Measurements from ENCODE around the gene PROS1. TPM values are rescaled to one million over a fixed set of nuclear protein-coding genes. Genes with fewer than 3 reads are reported as not detected.

The PROS1 gene
- total and polyA plus RNA-seq, 2 of the 8 experiments (the other 6 are each of a cell fraction or from before 2014, with no cell fraction given), result 0.65 to 2.5 TPM

DNA sequence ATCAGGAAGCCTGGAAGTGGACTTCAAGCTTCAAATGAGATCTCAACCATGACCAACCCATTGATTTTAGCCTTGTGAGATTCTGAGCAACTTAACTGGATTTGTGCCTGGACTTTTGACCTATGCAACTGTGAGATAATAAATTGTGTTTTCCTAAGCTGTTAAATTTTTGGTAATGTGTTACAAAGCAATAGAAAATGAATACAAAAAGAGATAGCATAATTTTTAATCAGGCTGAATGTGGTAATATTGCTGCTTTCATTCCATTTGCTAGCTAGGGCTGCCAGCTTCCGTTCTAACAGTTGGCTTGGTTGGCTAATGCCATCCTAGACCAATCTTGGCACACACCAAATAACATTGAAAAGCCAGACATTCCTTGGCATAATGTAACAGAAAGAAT lies 12.2 kb downstream of the PROS1 start (continued):
- TF ChIP-seq PHF8 (conservative IDR thresholded peaks at IDR 0.05; ENCODE audit: low read depth, low read length) (no peak), CREB1 (IDR thresholded peaks at IDR 0.05) (no peak), POU5F1 (IDR thresholded peaks at IDR 0.05; ENCODE audit: low read depth, low read length) (no peak), JUND (IDR thresholded peaks at IDR 0.05; ENCODE audit: low read length) (no peak), KDM5A (IDR thresholded peaks at IDR 0.05; ENCODE audit: low read length) (no peak)
- TF ChIP-seq, protein P1, sequence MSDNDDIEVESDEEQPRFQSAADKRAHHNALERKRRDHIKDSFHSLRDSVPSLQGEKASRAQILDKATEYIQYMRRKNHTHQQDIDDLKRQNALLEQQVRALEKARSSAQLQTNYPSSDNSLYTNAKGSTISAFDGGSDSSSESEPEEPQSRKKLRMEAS (IDR thresholded peaks at IDR 0.05), result no peak
